GM12878 (cell line): ENCODE measurements around the gene PYGM. TPM values are rescaled to one million over a fixed set of nuclear protein-coding genes. Genes with fewer than 3 reads are reported as not detected.
A peak's percentile ranks its signal among the peaks of the same experiment; 100 is the strongest.

Experiments used
- ATAC-seq: fragments of 200-7000 bp; cut with Tn5 transposase; 3 replicates; pipeline ENCODE4 v1.9.1; 2020; ENCODE audit warnings: mild to moderate bottlenecking, moderate library complexity
- BruUV-seq: library from RNA; stranded (reverse); fragments of 400-500 nt; replicated peaks from 2 replicates; lab custom pipeline; 2021; lab: Mats Ljungman, UMichigan
- CTCF ChIA-PET: fragments of 300-600 bp; sonication (Branson Sonifier 250); formaldehyde crosslinking; extraction: SDS; loops from one replicate; lab custom pipeline; 2021; ENCODE audit warnings: inconsistent platforms; lab: Yijun Ruan, JAX
- POLR2A ChIA-PET: fragments of 350-600 bp; formaldehyde crosslinking; extraction: SDS; loops from one replicate; lab custom pipeline; 2021; ENCODE audit warnings: inconsistent platforms; lab: Charles Lee
- RAD21 ChIA-PET: fragments of 300-600 bp; sonication (Branson Sonifier 250); formaldehyde crosslinking; loops from one replicate; lab custom pipeline; 2023; ENCODE audit warnings: antibody characterized with exemption; ENCODE audit not compliant: unreplicated experiment; lab: Charles Lee
- SMC1A ChIA-PET: fragments of 300-600 bp; sonication (Branson Sonifier 250); formaldehyde crosslinking; loops from one replicate; lab custom pipeline; 2023; ENCODE audit not compliant: unreplicated experiment, uncharacterized antibody; lab: Charles Lee
- DNase-seq: peaks from one replicate; pipeline ENCODE4 v3.0.0-alpha.2; 2011; ENCODE audit warnings: low read depth, low spot score
- FAIRE-seq: peaks from 3 replicates; lab custom pipeline; 2011; peaks lifted over from hg19 to GRCh38; lab: Jason Lieb, UNC
- H2AFZ ChIP-seq: 2 replicates; pipeline ENCODE4 v1.6.0; 2011; ENCODE audit warnings: low read depth, low read length, control low read depth; ENCODE audit not compliant: control insufficient read depth
- H3K27ac ChIP-seq: 2 replicates; pipeline ENCODE4 v1.5.1; 2011; ENCODE audit warnings: control low read depth; ENCODE audit not compliant: control insufficient read depth, insufficient read depth
- H3K27me3 ChIP-seq, 2 experiments: replicated peaks in 1 of 2; 2 replicates each; pipeline versions ENCODE4 v1.6.0 to v1.6.1; 2011; ENCODE audit warnings: low read length in 1 of 2; ENCODE audit not compliant: control insufficient read depth in 2 of 2, insufficient read depth in 2 of 2
- H3K36me3 ChIP-seq, 2 experiments: 2 replicates each; pipeline ENCODE4 v1.5.1; 2011; ENCODE audit warnings: low read length in 1 of 2; ENCODE audit not compliant: control insufficient read depth in 2 of 2, insufficient read depth in 2 of 2
- H3K4me1 ChIP-seq: 2 replicates; pipeline ENCODE4 v1.6.1; 2011; ENCODE audit warnings: mild to moderate bottlenecking, low read length, moderate library complexity, mixed read lengths; ENCODE audit not compliant: control insufficient read depth, insufficient read depth
- H3K4me2 ChIP-seq: 2 replicates; pipeline ENCODE4 v1.6.0; 2011; ENCODE audit warnings: control low read depth; ENCODE audit not compliant: control insufficient read depth, insufficient read depth
- H3K4me3 ChIP-seq: fragments of 200-600 bp; sonication (generic); 2 replicates; pipeline ENCODE4 v1.5.1; 2016
- H3K79me2 ChIP-seq: 2 replicates; pipeline ENCODE4 v1.6.0; 2011; ENCODE audit warnings: low read length; ENCODE audit not compliant: control insufficient read depth, insufficient read depth
- H3K9ac ChIP-seq: 2 replicates; pipeline ENCODE4 v1.8.0; 2011; ENCODE audit warnings: low read length, control low read depth, mixed read lengths; ENCODE audit not compliant: control insufficient read depth, insufficient read depth
- H3K9me3 ChIP-seq: replicated peaks from 3 replicates; pipeline ENCODE4 v1.5.1; 2011; ENCODE audit warnings: mild to moderate bottlenecking, low read length; ENCODE audit not compliant: control insufficient read depth, insufficient read depth
- H4K20me1 ChIP-seq: 2 replicates; pipeline ENCODE4 v1.6.0; 2011; ENCODE audit not compliant: control insufficient read depth, insufficient read depth
- BACH1 ChIP-seq: fragments of 450-650 bp; IDR thresholded peaks from 2 replicates; pipeline ENCODE4 v1.6.1; 2017; ENCODE audit warnings: mild to moderate bottlenecking, borderline replicate concordance
- HCFC1 ChIP-seq: fragments of 150-350 bp; IDR thresholded peaks from 2 replicates; pipeline ENCODE4 v1.6.1; 2014; ENCODE audit warnings: low read length
- NR2C2 ChIP-seq: IDR thresholded peaks from 2 replicates; pipeline ENCODE4 v1.6.1; 2011; ENCODE audit warnings: borderline replicate concordance, low read depth; ENCODE audit not compliant: control insufficient read depth, insufficient read length
- POLR2AphosphoS5 ChIP-seq: IDR thresholded peaks from 2 replicates; pipeline ENCODE4 v1.6.1; 2011; ENCODE audit warnings: mild to moderate bottlenecking, low read length, inconsistent platforms
- RCOR1 ChIP-seq: conservative IDR thresholded peaks from 2 replicates; pipeline ENCODE4 v1.6.1; 2012; ENCODE audit warnings: low read depth, low read length, improper control_type of control experiment
- SMAD5 ChIP-seq: IDR thresholded peaks from 2 replicates; pipeline ENCODE4 v1.6.1; 2016; ENCODE audit warnings: antibody characterized with exemption, low read depth
- SREBF2 ChIP-seq: IDR thresholded peaks from 2 replicates; pipeline ENCODE4 v1.6.1; 2012; ENCODE audit warnings: mild to moderate bottlenecking, low read length
- ZNF384 ChIP-seq: IDR thresholded peaks from 2 replicates; pipeline ENCODE4 v1.6.1; 2012; ENCODE audit warnings: low read depth, mild to moderate bottlenecking, low read length, improper control_type of control experiment, borderline replicate concordance
- WGBS: methylation state at CpG from one replicate; pipeline ENCODE4 v1.1.6; 2016; ENCODE audit warnings: low lambda C conversion rate; ENCODE audit not compliant: insufficient replicate concordance, insufficient coverage; ENCODE audit errors: missing lambda C conversion rate; 5-methylcytosine and 5-hydroxymethylcytosine counted together
- in situ Hi-C: fragments of 300-500 bp; cut with MboI; formaldehyde crosslinking; loops from 9 replicates; pipeline ENCODE4 v1.14.3; 2018; ENCODE audit warnings: mixed read lengths
- intact Hi-C: fragments of 100-400 bp; cut with micrococcal nuclease; formaldehyde crosslinking; loops from one replicate; pipeline ENCODE4 v1.14.2; 2022; ENCODE audit not compliant: unreplicated experiment
- polyA plus RNA-seq, 11 experiments: library from polyadenylated mRNA; depleted of rRNA in 4 of 11; unstranded in 6 of 11; stranded (reverse) in 5 of 11; fragments of >200 nt; fragmentation: Nextera tagmentation in 4 of 11; fragmentation: Illumina TruSeq in 1 of 11; extraction: Ambion mirVana in 4 of 11; extraction: Trizol in 1 of 11; gene quantifications; 1 replicate in 1 of 11; 2 replicates in 10 of 11; pipeline versions ENCODE4 v1.2.1 to v1.2.3, GENCODE V29; 2011 to 2016; ENCODE audit warnings: inconsistent platforms in 2 of 11, missing spikeins in 2 of 11, low read depth in 1 of 11
- total RNA-seq, 4 experiments: library from RNA; depleted of rRNA in 3 of 4; stranded (reverse); fragments of >200 nt in 3 of 4; fragmentation: Illumina TruSeq in 1 of 4; extraction: Trizol in 1 of 4; gene quantifications; 2 replicates each; pipeline versions ENCODE4 v1.2.1 to v1.2.3, GENCODE V29; 2013 to 2021
- TF ChIP-seq, protein P1 (sequence below): fragments of 450-650 bp; IDR thresholded peaks from 2 replicates; pipeline ENCODE4 v1.6.1; 2014; ENCODE audit warnings: mild to moderate bottlenecking

Gene PYGM
- total and polyA plus RNA-seq, 10 of the 15 experiments (the other 5 are each of a cell fraction or from before 2014, with no cell fraction given) = 0.04 to 3.7 (median 0.27) TPM; not detected in 1

DNA sequence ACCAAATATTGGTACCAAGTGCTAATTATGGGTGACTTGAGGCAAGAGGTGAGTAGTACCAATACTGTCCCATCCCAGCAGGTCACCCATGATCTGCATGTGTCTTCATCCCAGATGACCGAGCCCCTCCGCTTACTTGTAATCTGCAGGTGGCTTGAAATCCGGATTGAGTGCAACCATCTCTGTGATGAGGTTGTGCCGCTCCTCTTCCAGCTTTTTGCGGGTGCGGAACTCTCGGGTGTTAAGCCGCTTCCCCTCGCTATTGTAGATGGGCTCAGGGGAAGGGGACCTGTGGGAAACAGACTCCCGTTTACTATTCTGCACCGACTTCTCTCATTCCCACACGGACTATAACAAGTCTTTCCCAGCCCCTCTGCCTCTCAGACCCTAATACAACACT, 10.3 kb upstream of the PYGM start:
- Histone ChIP-seq H3K4me1 (peaks cover 28% of the 10 kb centered on the region), H3K27ac (no peak overlapping the region), H3K9ac (no peak overlapping the region), H2AFZ (no peak overlapping the region), H3K4me2 (no peak overlapping the region), H3K27me3 (no peaks in the 10 kb centered on the region), H3K9me3 (no peaks in the 10 kb centered on the region), H3K4me3 (no peak overlapping the region), H3K36me3 (peaks cover 45 to 67% of the 10 kb centered on the region in 2 experiments), H4K20me1 (peaks cover 22% of the 10 kb centered on the region), H3K79me2 (peaks cover 43% of the 10 kb centered on the region)
- TF ChIP-seq ZNF384 = no peak
- TF ChIP-seq NR2C2 = no peak
- TF ChIP-seq, protein P1, sequence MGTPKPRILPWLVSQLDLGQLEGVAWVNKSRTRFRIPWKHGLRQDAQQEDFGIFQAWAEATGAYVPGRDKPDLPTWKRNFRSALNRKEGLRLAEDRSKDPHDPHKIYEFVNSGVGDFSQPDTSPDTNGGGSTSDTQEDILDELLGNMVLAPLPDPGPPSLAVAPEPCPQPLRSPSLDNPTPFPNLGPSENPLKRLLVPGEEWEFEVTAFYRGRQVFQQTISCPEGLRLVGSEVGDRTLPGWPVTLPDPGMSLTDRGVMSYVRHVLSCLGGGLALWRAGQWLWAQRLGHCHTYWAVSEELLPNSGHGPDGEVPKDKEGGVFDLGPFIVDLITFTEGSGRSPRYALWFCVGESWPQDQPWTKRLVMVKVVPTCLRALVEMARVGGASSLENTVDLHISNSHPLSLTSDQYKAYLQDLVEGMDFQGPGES = no peak
- 0 out of 2 replicates have a peak, but pooled peaks have one; percentile 19 for TF ChIP-seq BACH1
- TF ChIP-seq SMAD5 = no peak
- TF ChIP-seq RCOR1 = no peak
- no peak for TF ChIP-seq SREBF2
- no peak for TF ChIP-seq HCFC1
- TF ChIP-seq POLR2AphosphoS5 = peak; percentile 53
- no TSS peak for BruUV-seq
- intact Hi-C loops (loop anchor here (10.0 kb wide), 1 partner anchor 345 kb away; the partner anchor contains the start of genes TM7SF2 and ZNHIT2), in situ Hi-C loops (no loop called here)
- DNase-seq = no peak
- no peak for FAIRE-seq
- RAD21 ChIA-PET = no interaction called here
- SMC1A ChIA-PET = no interaction called here
- ATAC-seq = no peak
- 96% methylated on average over 12 of the region's 12 CpGs for WGBS
- POLR2A ChIA-PET = interaction anchor here (0.5 to 2.7 kb wide), 2 partner anchors 12 to 373 kb away, joined by 3 to 7 read pairs; no protein-coding TSS in a partner anchor
- CTCF ChIA-PET = interaction anchor here (1.0 to 1.6 kb wide), 2 partner anchors 9 to 22 kb away, joined by 4 read pairs; no protein-coding TSS in a partner anchor
